HAP-1 (cell line): Measurements from ENCODE around the gene NSRP1.
"Not testable (repeated sequence)": the region's sequence is repeated elsewhere in the genome, so short reads cannot be mapped to it uniquely, and the experiment has no call there.

ENCODE experiments used
- DNase-seq, 2 experiments: peaks; one replicate each; pipeline ENCODE4 v3.0.0-alpha.2; 2016 to 2020; ENCODE audit warnings: low spot score in 2 of 2
- H3K27me3 ChIP-seq: fragments of 250-450 bp; sonication (Bioruptor Pico); 2 replicates; pipeline ENCODE4 v1.5.1; 2020; ENCODE audit warnings: low read depth, mild to moderate bottlenecking, moderate library complexity
- H3K36me3 ChIP-seq: fragments of 250-450 bp; sonication (Bioruptor Pico); replicated peaks from 2 replicates; pipeline ENCODE4 v1.5.1; 2020; ENCODE audit warnings: mild to moderate bottlenecking
- H3K4me1 ChIP-seq: fragments of 250-450 bp; sonication (Bioruptor Pico); 2 replicates; pipeline ENCODE4 v1.5.1; 2020; ENCODE audit warnings: mild to moderate bottlenecking
- H3K4me3 ChIP-seq: fragments of 250-450 bp; sonication (Bioruptor Pico); 2 replicates; pipeline ENCODE4 v1.5.1; 2020; ENCODE audit warnings: mild to moderate bottlenecking, moderate library complexity
- H3K9me3 ChIP-seq: fragments of 250-450 bp; sonication (Bioruptor Pico); 2 replicates; pipeline ENCODE4 v1.5.1; 2020; ENCODE audit warnings: mild to moderate bottlenecking, moderate library complexity
- in situ Hi-C: fragments of 300-500 bp; cut with MboI; formaldehyde crosslinking; loops from 3 replicates; pipeline ENCODE4 v1.14.3; 2020; ENCODE audit warnings: low sequenced_read_pairs, inconsistent platforms, mixed read lengths

NSRP1 gene

GRCh38 chr17:30095507-30096244 is 20.9 kb upstream of the NSRP1 start:
- no peaks in the 10 kb centered on the region for H3K9me3 ChIP-seq
- 0 out of 2 replicates have a peak, but pooled peaks cover 3% of the 10 kb centered on the region for H3K27me3 ChIP-seq
- no peaks in the 10 kb centered on the region for H3K36me3 ChIP-seq
- H3K4me3 ChIP-seq, result no peak overlapping the region
- peak; percentile 46 to 74 for DNase-seq
- H3K4me1 ChIP-seq, result no peaks in the 10 kb centered on the region
- in situ Hi-C loops, result loop anchor here (25.0 kb wide), 1 partner anchor 458 kb away; no protein-coding TSS in a partner anchor

GRCh38 chr17:30101686-30102390 is 14.8 kb upstream of the NSRP1 start:
- no peak for DNase-seq
- Histone ChIP-seq H3K4me3 (no peak overlapping the region), H3K27me3 (no peaks in the 10 kb centered on the region), H3K4me1 (no peaks in the 10 kb centered on the region; the same call in 1 of the 2 replicates), H3K9me3 (no peaks in the 10 kb centered on the region), H3K36me3 (no peaks in the 10 kb centered on the region)
- in situ Hi-C loops, result loop anchor here (10.0 to 25.0 kb wide), 3 partner anchors 233 to 610 kb away; partner anchors contain the start of gene TMIGD1

- DNase-seq, result no peak
- in situ Hi-C loops, result loop anchor here (10.0 to 25.0 kb wide), 3 partner anchors 231 to 608 kb away; partner anchors contain the start of gene TMIGD1
- no peaks in the 10 kb centered on the region for H3K36me3 ChIP-seq
Measured at GRCh38 chr17:30103921-30104320, 12.7 kb upstream of the NSRP1 start.

GRCh38 chr17:30104575-30105339 is 11.9 kb upstream of the NSRP1 start:
- no peaks in the 10 kb centered on the region for H3K36me3 ChIP-seq
- in situ Hi-C loops, result loop anchor here (10.0 to 25.0 kb wide), 3 partner anchors 230 to 608 kb away; partner anchors contain the start of gene TMIGD1
- peak overlapping the region; percentile 24 for H3K4me3 ChIP-seq
- H3K27me3 ChIP-seq, result no peaks in the 10 kb centered on the region
- no peaks in the 10 kb centered on the region; the same call in 1 of the 2 replicates for H3K4me1 ChIP-seq
- H3K9me3 ChIP-seq, result no peaks in the 10 kb centered on the region
- DNase-seq, result peak; percentile 84 to 88

More at GRCh38 chr17:30103921-30104320, 12.7 kb upstream of the NSRP1 start:
- no peaks in the 10 kb centered on the region for H3K27me3 ChIP-seq
- H3K4me1 ChIP-seq, result no peaks in the 10 kb centered on the region; the same call in 1 of the 2 replicates
- no peaks in the 10 kb centered on the region for H3K9me3 ChIP-seq
- H3K4me3 ChIP-seq, result no peak overlapping the region

GRCh38 chr17:30112794-30113193 is 3.8 kb upstream of the NSRP1 start:
- Histone ChIP-seq H3K36me3 (no peaks in the 10 kb centered on the region; the same call in 1 of the 2 replicates), H3K4me1 (peaks cover 19% of the 10 kb centered on the region), H3K4me3 (no peak overlapping the region), H3K27me3 (no peaks in the 10 kb centered on the region), H3K9me3 (no peaks in the 10 kb centered on the region)
- no peak for DNase-seq
- in situ Hi-C loops, result loop anchor here (25.0 kb wide), 1 partner anchor 600 kb away; no protein-coding TSS in a partner anchor

GRCh38 chr17:30113213-30113612 is 3.4 kb upstream of the NSRP1 start:
- H3K4me1 ChIP-seq, result peaks cover 19% of the 10 kb centered on the region
- no peaks in the 10 kb centered on the region for H3K9me3 ChIP-seq
- peak; percentile 32 to 39 for DNase-seq
- no peaks in the 10 kb centered on the region for H3K27me3 ChIP-seq
- in situ Hi-C loops, result loop anchor here (25.0 kb wide), 1 partner anchor 599 kb away; no protein-coding TSS in a partner anchor
- no peak overlapping the region for H3K4me3 ChIP-seq
- no peaks in the 10 kb centered on the region; the same call in 1 of the 2 replicates for H3K36me3 ChIP-seq

GRCh38 chr17:30116345-30116660 is 313 bp upstream of the NSRP1 start:
- in situ Hi-C loops, result loop anchor here (25.0 kb wide), 1 partner anchor 596 kb away; no protein-coding TSS in a partner anchor

GRCh38 chr17:30117675-30118081 is 1.1 kb downstream of the NSRP1 start:
- H3K9me3 ChIP-seq, result no peaks in the 10 kb centered on the region
- in situ Hi-C loops, result loop anchor here (25.0 kb wide), 1 partner anchor 595 kb away; no protein-coding TSS in a partner anchor

More at GRCh38 chr17:30116345-30116660, 313 bp upstream of the NSRP1 start:
- H3K4me1 ChIP-seq, result peaks cover 25% of the 10 kb centered on the region
- peaks cover 15% of the 10 kb centered on the region for H3K36me3 ChIP-seq
- peak overlapping the region; percentile 76 for H3K4me3 ChIP-seq
- no peak for DNase-seq
- H3K9me3 ChIP-seq, result no peaks in the 10 kb centered on the region
- no peaks in the 10 kb centered on the region for H3K27me3 ChIP-seq

GRCh38 chr17:30118635-30119034 is 2.0 kb downstream of the NSRP1 start:
- not testable (repeated sequence) for DNase-seq, H3K27me3 ChIP-seq, H3K9me3 ChIP-seq
- H3K36me3 ChIP-seq, result peaks cover 22% of the 10 kb centered on the region
- in situ Hi-C loops, result loop anchor here (25.0 kb wide), 1 partner anchor 594 kb away; no protein-coding TSS in a partner anchor
- peaks cover 12% of the 10 kb centered on the region for H3K4me1 ChIP-seq
- H3K4me3 ChIP-seq, result peak overlapping the region; percentile 76

More at GRCh38 chr17:30117675-30118081, 1.1 kb downstream of the NSRP1 start:
- DNase-seq, result no peak
- Histone ChIP-seq H3K36me3 (peaks cover 20% of the 10 kb centered on the region), H3K27me3 (no peaks in the 10 kb centered on the region), H3K4me3 (peak overlapping the region; percentile 76), H3K4me1 (peaks cover 22% of the 10 kb centered on the region)

GRCh38 chr17:30124273-30124796 is 7.7 kb downstream of the NSRP1 start:
- DNase-seq, result no peak
- Histone ChIP-seq H3K4me1 (peaks cover 6% of the 10 kb centered on the region), H3K27me3 (no peaks in the 10 kb centered on the region), H3K36me3 (peaks cover 41% of the 10 kb centered on the region), H3K9me3 (no peaks in the 10 kb centered on the region), H3K4me3 (no peak overlapping the region)
- in situ Hi-C loops, result loop anchor here (10.0 to 25.0 kb wide), 2 partner anchors 150 to 588 kb away; no protein-coding TSS in a partner anchor

- Histone ChIP-seq H3K9me3 (no peaks in the 10 kb centered on the region), H3K36me3 (peaks cover 41% of the 10 kb centered on the region), H3K27me3 (no peaks in the 10 kb centered on the region), H3K4me1 (peaks cover 4% of the 10 kb centered on the region; the same call in 1 of the 2 replicates), H3K4me3 (no peak overlapping the region)
- no peak for DNase-seq
- in situ Hi-C loops, result no loop called here
Measured at GRCh38 chr17:30130121-30130520, 13.5 kb downstream of the NSRP1 start.

- DNase-seq, result no peak
- in situ Hi-C loops, result no loop called here
- H3K36me3 ChIP-seq, result peaks cover 42% of the 10 kb centered on the region
- no peaks in the 10 kb centered on the region for H3K27me3 ChIP-seq
- H3K4me1 ChIP-seq, result peaks cover 4% of the 10 kb centered on the region; the same call in 1 of the 2 replicates
- H3K9me3 ChIP-seq, result no peaks in the 10 kb centered on the region
- H3K4me3 ChIP-seq, result no peak overlapping the region
Measured at GRCh38 chr17:30132615-30133014, 16.0 kb downstream of the NSRP1 start.

- H3K27me3 ChIP-seq, result no peaks in the 10 kb centered on the region
- no peak for DNase-seq
- in situ Hi-C loops, result no loop called here
- H3K4me1 ChIP-seq, result peaks cover 7% of the 10 kb centered on the region
- peaks cover 42% of the 10 kb centered on the region for H3K36me3 ChIP-seq
- no peaks in the 10 kb centered on the region for H3K9me3 ChIP-seq
- no peak overlapping the region for H3K4me3 ChIP-seq
Measured at GRCh38 chr17:30133197-30133596, 16.6 kb downstream of the NSRP1 start.
